ENCODE measurements around the gene STX10. TPM values are rescaled to one million over a fixed set of nuclear protein-coding genes. Genes with fewer than 3 reads are reported as not detected.

Gene STX10
- total RNA-seq, 4 donors from 2014 or later: 41.0 to 97.6 (median 53.9) TPM

DNA sequence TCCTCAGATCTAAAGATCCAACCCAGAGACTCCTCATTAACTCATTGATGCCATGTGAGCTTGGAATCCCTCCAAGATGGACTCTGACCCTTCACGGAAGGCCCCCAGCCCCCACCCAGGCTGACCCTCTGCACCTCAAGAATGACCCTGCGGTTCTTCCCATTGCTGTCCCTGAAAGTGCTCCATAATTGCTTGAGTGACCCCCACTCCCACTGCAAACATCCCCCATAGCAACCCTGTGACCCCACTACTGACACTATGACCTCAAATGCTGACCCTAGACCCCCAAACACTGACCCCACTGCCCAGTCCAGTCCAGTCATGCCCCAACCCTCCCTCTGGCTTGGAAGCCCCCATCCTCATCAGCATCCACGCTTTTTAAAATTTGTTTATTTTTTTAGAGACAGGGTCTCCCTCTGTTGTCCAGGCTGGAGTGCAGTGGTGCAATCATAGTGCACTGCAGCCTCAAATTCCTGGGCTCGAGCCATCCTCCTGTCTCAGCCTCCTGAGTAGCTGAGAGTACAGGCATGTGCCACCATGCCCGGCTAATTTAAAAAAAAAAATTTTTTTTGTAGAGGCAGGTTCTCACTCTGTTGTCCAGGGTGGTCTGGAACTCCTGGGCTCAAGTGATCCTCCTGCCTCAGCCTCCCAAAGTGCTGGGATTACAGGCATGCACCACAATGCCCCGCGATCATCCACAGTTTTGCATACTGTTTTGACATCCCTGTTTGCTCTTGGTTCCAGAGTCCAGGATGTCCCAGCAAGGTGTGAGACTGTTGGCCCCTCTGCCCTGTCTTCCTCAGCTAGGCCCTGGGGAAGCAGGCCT is 48.4 kb downstream of the STX10 start:
- DNase-seq (ENCODE audit: low spot score) (no peak), ATAC-seq (ENCODE audit: low FRiP score) (no peak)
- TF ChIP-seq CTCF (IDR thresholded peaks at IDR 0.05): no peak

- no peak for DNase-seq (ENCODE audit: low spot score)
- no peak for TF ChIP-seq CTCF (IDR thresholded peaks at IDR 0.05)
- ATAC-seq (ENCODE audit: low FRiP score): no peak
These were observed 49.2 kb downstream of the STX10 start for GRCh38 chr19:13100841-13101589.

DNA sequence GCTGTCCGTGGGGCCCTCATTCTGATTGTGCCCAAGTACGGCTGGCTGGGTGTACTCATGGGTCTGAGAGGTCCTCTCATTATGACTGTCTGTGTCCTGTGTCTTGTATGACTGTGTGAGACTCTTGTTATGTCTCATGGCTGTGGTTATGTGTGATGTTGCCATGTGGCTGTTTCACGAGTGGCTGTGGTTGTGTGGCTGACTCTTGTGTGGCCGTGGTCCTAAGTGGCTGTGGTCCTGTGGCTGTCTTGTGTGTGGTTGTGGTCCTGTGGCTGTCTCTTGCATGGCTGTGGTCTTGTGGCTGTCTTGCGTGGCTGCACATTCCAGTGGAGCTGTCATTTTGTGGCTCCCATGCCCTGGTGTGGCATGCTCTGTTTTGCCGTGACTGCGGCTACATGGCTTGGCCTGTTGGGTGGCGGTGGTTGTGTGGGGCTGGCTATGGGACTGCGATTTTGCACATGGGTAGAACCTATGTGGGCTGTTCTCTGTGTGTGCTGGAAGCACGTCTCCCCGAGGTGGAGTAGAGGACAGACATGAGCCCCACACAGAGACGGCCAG is 50.1 kb downstream of the STX10 start:
- TF ChIP-seq CTCF (IDR thresholded peaks at IDR 0.05): no peak
- DNase-seq (ENCODE audit: low spot score): no peak
- no peak for ATAC-seq (ENCODE audit: low FRiP score)

- DNase-seq (ENCODE audit: low spot score) (no peak), ATAC-seq (ENCODE audit: low FRiP score) (no peak)
- no peak for TF ChIP-seq CTCF (IDR thresholded peaks at IDR 0.05)
These were observed 50.8 kb downstream of the STX10 start for GRCh38 chr19:13099073-13099999.

DNA sequence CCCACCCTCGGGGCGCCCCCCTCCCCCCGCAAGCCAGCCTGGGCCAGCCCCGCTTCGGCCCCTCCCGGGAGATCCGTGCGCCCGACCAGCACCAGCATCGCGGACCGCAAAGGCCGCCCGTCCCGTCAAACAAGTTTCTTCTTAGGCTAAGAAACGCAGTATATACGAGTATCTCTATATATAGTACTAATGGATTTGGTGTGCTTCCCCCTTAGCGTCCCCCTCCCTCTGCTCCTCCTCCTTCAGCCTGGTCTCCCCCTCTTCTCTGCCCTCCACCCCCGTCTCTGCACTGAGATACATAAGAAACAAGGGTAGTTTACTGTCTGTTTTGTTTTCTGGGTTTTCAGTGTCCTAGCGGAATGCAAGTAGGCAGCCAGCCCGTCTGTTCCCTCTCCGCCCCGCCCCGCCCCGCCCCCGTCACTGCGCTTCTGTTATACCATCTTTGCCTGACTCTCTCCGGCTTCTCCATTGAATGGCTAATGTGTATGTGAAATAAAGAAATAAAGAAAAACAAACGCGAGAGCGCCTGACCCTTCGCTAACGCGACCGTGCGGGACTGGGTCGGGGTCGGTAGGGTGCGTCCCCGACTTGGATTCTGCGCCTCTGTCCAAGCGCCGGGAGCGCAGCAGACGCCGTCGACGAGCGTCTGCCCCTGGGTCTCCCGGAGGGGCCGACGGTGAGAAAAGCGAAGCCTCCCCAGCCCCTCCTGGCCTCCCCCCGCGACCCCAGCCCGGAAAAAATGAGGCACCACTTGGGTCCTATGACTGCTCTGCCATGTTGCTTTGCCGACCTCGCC is 51.7 kb downstream of the STX10 start:
- TF ChIP-seq CTCF (IDR thresholded peaks at IDR 0.05): no peak
- ATAC-seq (ENCODE audit: low FRiP score): peak; percentile 5
- no peak for DNase-seq (ENCODE audit: low spot score)

Data from omental fat pad (tissue), 4 donors.